ENCODE results near the gene PRLR. TPM values are rescaled to one million over a fixed set of nuclear protein-coding genes. Genes with fewer than 3 reads are reported as not detected.

Gene PRLR
- total and polyA plus RNA-seq, 10 of the 15 experiments (the other 5 are each of a cell fraction or from before 2014, with no cell fraction given), result 0.03 to 8.1 (median 0.20) TPM

DNA sequence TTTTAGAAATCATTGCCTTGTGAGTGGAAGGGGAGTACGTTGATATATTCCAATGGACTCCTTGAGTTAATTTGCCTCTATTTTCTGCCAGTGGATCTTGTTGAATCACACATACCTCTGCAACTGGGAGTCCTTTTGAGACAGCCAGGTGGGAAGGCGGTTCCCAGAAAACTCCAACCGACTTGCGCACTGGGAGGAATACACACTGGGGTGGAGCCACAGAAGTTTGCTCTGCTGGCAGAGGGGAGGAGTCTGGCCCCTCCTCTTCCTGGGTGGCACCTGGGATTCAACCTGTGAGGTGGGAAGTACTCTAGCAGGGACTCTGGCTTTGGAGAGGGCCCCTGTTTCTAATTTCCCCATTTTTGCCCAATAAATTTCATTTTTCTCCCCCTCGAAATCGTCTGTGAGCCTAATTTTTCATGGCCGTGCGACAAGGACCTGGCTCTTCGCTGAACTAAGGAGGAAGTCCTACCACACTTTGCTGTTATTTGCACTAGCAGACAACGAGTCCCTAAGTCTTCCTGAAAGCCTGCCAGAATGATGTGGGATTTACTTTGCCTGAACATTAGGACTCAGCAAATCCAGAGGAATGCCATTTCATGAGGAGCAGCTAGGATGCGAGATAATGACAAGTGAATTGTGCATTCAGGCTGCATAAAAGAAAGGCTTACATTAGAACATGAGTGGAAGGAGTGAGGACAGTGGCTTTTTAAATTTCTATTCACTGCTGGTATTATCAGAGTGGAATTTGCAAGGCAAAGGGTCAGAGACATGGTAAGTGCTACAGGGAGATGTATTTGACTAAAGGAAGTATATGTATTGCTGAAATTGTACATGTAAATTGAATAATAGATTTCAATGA lies 67.2 kb downstream of the PRLR start:
- in situ Hi-C loops (cut with MboI) (no loop called here), intact Hi-C loops (cut with micrococcal nuclease; ENCODE audit: unreplicated experiment) (no loop called here)
- TF ChIP-seq EGR1 (IDR thresholded peaks at IDR 0.05; ENCODE audit: borderline replicate concordance in 1 of 2, low read depth in 2 of 2, low read length in 2 of 2) (no peak), MXI1 (IDR thresholded peaks at IDR 0.05; ENCODE audit: low read depth, low read length) (no peak), ZNF217 (IDR thresholded peaks at IDR 0.05) (no peak), CBFB (IDR thresholded peaks at IDR 0.05; ENCODE audit: low read depth) (no peak), ZNF274 (IDR thresholded peaks at IDR 0.05; ENCODE audit: insufficient read depth, insufficient read length) (no peak), CHD1 (IDR thresholded peaks at IDR 0.05; ENCODE audit: low read depth, low read length) (no peak), ZNF622 (IDR thresholded peaks at IDR 0.05) (no peak), CEBPB (IDR thresholded peaks at IDR 0.05; ENCODE audit: borderline replicate concordance in 1 of 2, low read depth in 2 of 2, low read length in 2 of 2) (no peak), ZSCAN29 (IDR thresholded peaks at IDR 0.05) (no peak), KAT2A (conservative IDR thresholded peaks at IDR 0.05; ENCODE audit: control insufficient read depth, low read depth, low read length) (no peak), FOXM1 (IDR thresholded peaks at IDR 0.05; ENCODE audit: low read depth, low read length) (no peak)
- no peaks in the 10 kb centered on the region for H3K27me3 ChIP-seq (replicated peaks in 1 of 2; ENCODE audit: control insufficient read depth in 2 of 2, insufficient read depth in 2 of 2, low read length in 1 of 2)
- no peaks in the 10 kb centered on the region for H3K4me1 ChIP-seq (ENCODE audit: control insufficient read depth, insufficient read depth, low read length)
- H4K20me1 ChIP-seq (ENCODE audit: control insufficient read depth, insufficient read depth), result no peaks in the 10 kb centered on the region
- no peaks in the 10 kb centered on the region for H3K36me3 ChIP-seq (ENCODE audit: control insufficient read depth in 2 of 2, insufficient read depth in 2 of 2, low read length in 1 of 2)
- H3K9me3 ChIP-seq (replicated peaks; ENCODE audit: control insufficient read depth, insufficient read depth, low read length), result no peaks in the 10 kb centered on the region
- no peak overlapping the region for H3K4me3 ChIP-seq
- 47% methylated on average over 11 of the region's 11 CpGs for WGBS (ENCODE audit: insufficient coverage, insufficient replicate concordance, low lambda C conversion rate, missing lambda C conversion rate)
- ATAC-seq, result no peak
- POLR2A ChIA-PET, result interaction anchor here (0.5 kb wide), 1 partner anchor 267 kb away, joined by 4 read pairs; no protein-coding TSS in a partner anchor
- RAD21 ChIA-PET (ENCODE audit: unreplicated experiment), result no interaction called here
- H2AFZ ChIP-seq (ENCODE audit: control insufficient read depth, low read depth, low read length), result no peak overlapping the region
- no peak overlapping the region for H3K9ac ChIP-seq (ENCODE audit: control insufficient read depth, insufficient read depth, low read length)
- DNase-seq (ENCODE audit: low read depth, low spot score), result no peak
- no peaks in the 10 kb centered on the region for H3K79me2 ChIP-seq (ENCODE audit: control insufficient read depth, insufficient read depth, low read length)
- H3K4me2 ChIP-seq (ENCODE audit: control insufficient read depth, insufficient read depth), result no peak overlapping the region
- BruUV-seq (replicated peaks), result no TSS peak
- no peak overlapping the region for H3K27ac ChIP-seq (ENCODE audit: control insufficient read depth, insufficient read depth)
- SMC1A ChIA-PET (ENCODE audit: uncharacterized antibody, unreplicated experiment), result interaction anchor here (0.8 to 3.5 kb wide), 4 partner anchors 10 to 31 kb away, joined by 3 to 14 read pairs (median 4); no protein-coding TSS in a partner anchor
- CTCF ChIA-PET, result interaction anchor here (1.1 kb wide), 1 partner anchor 22 kb away, joined by 3 read pairs; no protein-coding TSS in a partner anchor
- FAIRE-seq, result no peak
